Measurements from ENCODE around the gene IFNAR2. TPM values are rescaled to one million over a fixed set of nuclear protein-coding genes. Genes with fewer than 3 reads are reported as not detected.

Gene IFNAR2
- total and polyA plus RNA-seq, 2 donors (not counting 1 experiment from before 2014, with no cell fraction given): 5.6 to 24.3 TPM

DNA sequence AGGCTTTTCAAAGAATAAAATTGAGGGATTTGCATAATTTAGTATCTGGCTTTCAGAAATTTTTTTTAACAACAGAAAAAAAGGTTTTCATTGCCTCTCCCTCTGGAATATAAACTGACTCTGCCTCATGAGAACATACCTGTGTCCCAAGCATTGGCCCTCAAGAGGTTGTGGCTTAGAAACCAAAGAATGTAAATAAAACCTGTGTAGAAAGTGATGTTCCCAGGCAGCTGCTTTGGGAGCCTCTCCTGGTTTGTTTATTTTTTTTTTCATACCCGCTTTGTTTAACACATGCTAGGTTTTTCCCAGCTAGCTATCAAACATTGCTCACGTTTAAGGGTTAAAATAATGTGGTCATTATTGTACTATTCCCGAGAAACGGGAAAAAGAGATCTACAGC, 40.5 kb upstream of the IFNAR2 start:
- no peaks in the 10 kb centered on the region for H3K9me3 ChIP-seq (ENCODE audit: control insufficient read depth, insufficient read depth, low read depth, low read length)
- TF ChIP-seq, protein P1, sequence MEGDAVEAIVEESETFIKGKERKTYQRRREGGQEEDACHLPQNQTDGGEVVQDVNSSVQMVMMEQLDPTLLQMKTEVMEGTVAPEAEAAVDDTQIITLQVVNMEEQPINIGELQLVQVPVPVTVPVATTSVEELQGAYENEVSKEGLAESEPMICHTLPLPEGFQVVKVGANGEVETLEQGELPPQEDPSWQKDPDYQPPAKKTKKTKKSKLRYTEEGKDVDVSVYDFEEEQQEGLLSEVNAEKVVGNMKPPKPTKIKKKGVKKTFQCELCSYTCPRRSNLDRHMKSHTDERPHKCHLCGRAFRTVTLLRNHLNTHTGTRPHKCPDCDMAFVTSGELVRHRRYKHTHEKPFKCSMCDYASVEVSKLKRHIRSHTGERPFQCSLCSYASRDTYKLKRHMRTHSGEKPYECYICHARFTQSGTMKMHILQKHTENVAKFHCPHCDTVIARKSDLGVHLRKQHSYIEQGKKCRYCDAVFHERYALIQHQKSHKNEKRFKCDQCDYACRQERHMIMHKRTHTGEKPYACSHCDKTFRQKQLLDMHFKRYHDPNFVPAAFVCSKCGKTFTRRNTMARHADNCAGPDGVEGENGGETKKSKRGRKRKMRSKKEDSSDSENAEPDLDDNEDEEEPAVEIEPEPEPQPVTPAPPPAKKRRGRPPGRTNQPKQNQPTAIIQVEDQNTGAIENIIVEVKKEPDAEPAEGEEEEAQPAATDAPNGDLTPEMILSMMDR (conservative IDR thresholded peaks at IDR 0.05 in 1 of 2, IDR thresholded peaks at IDR 0.05 in 1 of 2; ENCODE audit: low read depth in 1 of 2, low read length in 2 of 2): no peak
- TF ChIP-seq EZH2 (IDR thresholded peaks at IDR 0.05; ENCODE audit: low read length, missing control alignments): no peak
- no peaks in the 10 kb centered on the region for H3K79me2 ChIP-seq (ENCODE audit: control insufficient read depth, insufficient read depth, low read length)
- H3K4me3 ChIP-seq (replicated peaks in 1 of 4; ENCODE audit: control extremely low read depth in 1 of 4, insufficient read depth in 1 of 4, low read depth in 3 of 4, low read length in 4 of 4): no peak overlapping the region
- no peak for DNase-seq (ENCODE audit: low read depth in 2 of 2)
- H3K4me1 ChIP-seq (ENCODE audit: control insufficient read depth, extremely low read depth, insufficient read depth, low read length): no peaks in the 10 kb centered on the region
- no peak overlapping the region for H3K9ac ChIP-seq (ENCODE audit: insufficient read depth, low read length)
- no peaks in the 10 kb centered on the region for H3K36me3 ChIP-seq (ENCODE audit: control insufficient read depth, insufficient read depth, low read length)
- no peak overlapping the region for H3K27ac ChIP-seq (ENCODE audit: insufficient read depth, low read length)
- no peak overlapping the region for H3K4me2 ChIP-seq (ENCODE audit: extremely low read depth, insufficient read depth, low read length)
- no peaks in the 10 kb centered on the region for H4K20me1 ChIP-seq (ENCODE audit: control insufficient read depth, extremely low read depth, insufficient read depth, low read length)
- H2AFZ ChIP-seq (ENCODE audit: low read length): no peak overlapping the region
- peaks cover 5% of the 10 kb centered on the region for H3K27me3 ChIP-seq (ENCODE audit: control insufficient read depth, insufficient read depth, low read length)

DNA sequence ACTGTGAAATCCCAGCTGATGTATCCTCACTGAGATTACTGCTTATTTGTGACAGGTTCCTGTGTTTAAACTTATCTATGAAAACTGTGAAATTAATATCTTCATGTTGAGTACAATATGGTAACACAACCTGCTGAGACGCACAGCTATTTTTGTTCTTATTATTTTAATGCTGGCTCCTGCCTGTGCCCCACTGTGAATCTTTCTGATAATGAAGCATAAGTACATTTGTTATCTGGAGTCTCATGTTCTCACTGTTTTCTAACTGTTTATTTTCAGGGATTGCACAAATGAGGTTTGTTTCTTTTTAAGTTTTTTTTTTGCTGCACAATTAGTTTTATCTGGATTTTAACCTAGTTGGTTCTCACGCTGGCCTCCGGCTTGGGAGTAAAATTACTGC, 39.9 kb upstream of the IFNAR2 start:
- H3K79me2 ChIP-seq (ENCODE audit: control insufficient read depth, insufficient read depth, low read length): no peaks in the 10 kb centered on the region
- no peak overlapping the region for H3K9ac ChIP-seq (ENCODE audit: insufficient read depth, low read length)
- DNase-seq (ENCODE audit: low read depth in 2 of 2): no peak
- no peak for TF ChIP-seq EZH2 (IDR thresholded peaks at IDR 0.05; ENCODE audit: low read length, missing control alignments)
- TF ChIP-seq, protein P1 (conservative IDR thresholded peaks at IDR 0.05 in 1 of 2, IDR thresholded peaks at IDR 0.05 in 1 of 2; ENCODE audit: low read depth in 1 of 2, low read length in 2 of 2): no peak
- H3K4me1 ChIP-seq (ENCODE audit: control insufficient read depth, extremely low read depth, insufficient read depth, low read length): no peaks in the 10 kb centered on the region
- no peak overlapping the region for H2AFZ ChIP-seq (ENCODE audit: low read length)
- H4K20me1 ChIP-seq (ENCODE audit: control insufficient read depth, extremely low read depth, insufficient read depth, low read length): no peaks in the 10 kb centered on the region
- H3K36me3 ChIP-seq (ENCODE audit: control insufficient read depth, insufficient read depth, low read length): no peaks in the 10 kb centered on the region
- no peak overlapping the region for H3K4me2 ChIP-seq (ENCODE audit: extremely low read depth, insufficient read depth, low read length)
- H3K4me3 ChIP-seq (replicated peaks in 1 of 4; ENCODE audit: control extremely low read depth in 1 of 4, insufficient read depth in 1 of 4, low read depth in 3 of 4, low read length in 4 of 4): no peak overlapping the region
- H3K9me3 ChIP-seq (ENCODE audit: control insufficient read depth, insufficient read depth, low read depth, low read length): no peaks in the 10 kb centered on the region
- peaks cover 5% of the 10 kb centered on the region for H3K27me3 ChIP-seq (ENCODE audit: control insufficient read depth, insufficient read depth, low read length)
- no peak overlapping the region for H3K27ac ChIP-seq (ENCODE audit: insufficient read depth, low read length)

DNA sequence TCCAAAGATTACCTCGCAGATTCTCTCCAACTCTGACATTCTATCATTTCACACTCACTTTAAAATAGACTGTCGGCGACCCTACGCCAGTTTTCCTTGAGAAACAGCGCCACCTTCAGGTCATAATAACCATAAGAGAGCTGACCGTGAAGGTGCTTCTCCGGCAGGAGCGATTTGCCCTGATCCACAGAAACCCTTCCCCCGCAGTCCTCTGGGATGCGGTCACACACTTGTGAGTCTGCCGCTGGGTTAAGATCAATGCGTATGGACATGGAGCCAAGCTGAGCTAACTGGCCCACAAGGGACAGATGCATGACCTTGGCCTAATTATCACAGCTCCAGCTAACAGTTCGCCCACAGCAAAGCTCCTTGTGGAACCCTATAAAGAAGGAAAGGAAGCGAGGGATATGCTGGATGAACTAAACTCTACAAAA, 32.8 kb upstream of the IFNAR2 start:
- no peaks in the 10 kb centered on the region for H4K20me1 ChIP-seq (ENCODE audit: control insufficient read depth, extremely low read depth, insufficient read depth, low read length)
- no peaks in the 10 kb centered on the region for H3K79me2 ChIP-seq (ENCODE audit: control insufficient read depth, insufficient read depth, low read length)
- no peak overlapping the region for H3K4me2 ChIP-seq (ENCODE audit: extremely low read depth, insufficient read depth, low read length)
- peak; percentile 55 to 68 for DNase-seq (ENCODE audit: low read depth in 2 of 2)
- TF ChIP-seq, protein P1 (conservative IDR thresholded peaks at IDR 0.05 in 1 of 2, IDR thresholded peaks at IDR 0.05 in 1 of 2; ENCODE audit: low read depth in 1 of 2, low read length in 2 of 2): peak; percentile 61 to 65
- TF ChIP-seq EZH2 (IDR thresholded peaks at IDR 0.05; ENCODE audit: low read length, missing control alignments): no peak
- H3K27ac ChIP-seq (ENCODE audit: insufficient read depth, low read length): no peak overlapping the region
- no peaks in the 10 kb centered on the region for H3K4me1 ChIP-seq (ENCODE audit: control insufficient read depth, extremely low read depth, insufficient read depth, low read length)
- H3K9ac ChIP-seq (ENCODE audit: insufficient read depth, low read length): no peak overlapping the region
- no peaks in the 10 kb centered on the region for H3K9me3 ChIP-seq (ENCODE audit: control insufficient read depth, insufficient read depth, low read depth, low read length)
- H3K4me3 ChIP-seq (replicated peaks in 1 of 4; ENCODE audit: control extremely low read depth in 1 of 4, insufficient read depth in 1 of 4, low read depth in 3 of 4, low read length in 4 of 4): no peak overlapping the region
- no peak overlapping the region for H2AFZ ChIP-seq (ENCODE audit: low read length)
- no peaks in the 10 kb centered on the region for H3K27me3 ChIP-seq (ENCODE audit: control insufficient read depth, insufficient read depth, low read length)
- H3K36me3 ChIP-seq (ENCODE audit: control insufficient read depth, insufficient read depth, low read length): no peaks in the 10 kb centered on the region

All from fibroblast of lung (primary cell).